OCI-M2 (cell line): ENCODE measurements around the gene EIF3D.

Experiments
- DNase-seq: peaks from one replicate; lab custom pipeline; 2025; ENCODE audit not compliant: unreplicated experiment; lab: John Stamatoyannopoulos, UW

EIF3D gene

GRCh38 chr22:36466258-36466657 is 62.7 kb downstream of the EIF3D start:
- no peak for DNase-seq

DNA sequence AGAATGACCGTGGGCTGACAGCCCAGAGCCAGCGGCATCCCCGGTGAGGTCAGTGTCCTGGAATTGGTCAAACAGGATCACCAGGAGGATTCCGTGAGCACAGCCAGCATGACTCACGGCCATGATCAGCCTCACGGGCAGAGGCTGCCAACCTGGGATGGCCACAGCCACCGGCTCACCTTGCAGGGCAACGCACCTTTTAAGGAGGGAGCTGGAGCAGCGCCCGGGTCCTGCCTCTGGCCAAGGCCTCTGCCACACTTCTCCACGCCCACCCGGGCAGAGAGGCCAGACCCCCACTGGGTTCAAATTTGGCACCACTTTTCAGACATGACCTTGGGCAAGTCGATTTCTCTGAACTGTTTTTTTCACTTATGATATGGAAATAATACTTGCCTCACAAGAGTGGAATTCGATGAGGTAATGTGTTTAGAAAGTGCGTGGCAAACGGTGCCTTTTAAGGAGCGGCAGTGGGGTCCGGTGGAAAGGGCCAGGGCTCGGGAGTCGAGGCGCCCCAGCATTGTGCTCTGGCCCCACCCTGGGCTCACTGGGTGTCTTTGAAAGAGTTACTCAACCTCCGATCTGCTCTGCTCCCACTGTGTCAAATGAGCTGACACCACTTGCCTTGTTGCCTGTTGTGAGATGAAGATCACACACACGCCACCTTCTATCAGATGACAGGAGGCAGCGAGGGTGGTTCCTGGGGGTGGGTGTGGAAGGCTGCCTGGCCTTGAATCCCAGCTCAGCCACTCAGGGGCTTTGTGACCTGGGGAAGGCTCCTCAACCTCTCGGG is 63.5 kb downstream of the EIF3D start:
- DNase-seq: no peak

DNA sequence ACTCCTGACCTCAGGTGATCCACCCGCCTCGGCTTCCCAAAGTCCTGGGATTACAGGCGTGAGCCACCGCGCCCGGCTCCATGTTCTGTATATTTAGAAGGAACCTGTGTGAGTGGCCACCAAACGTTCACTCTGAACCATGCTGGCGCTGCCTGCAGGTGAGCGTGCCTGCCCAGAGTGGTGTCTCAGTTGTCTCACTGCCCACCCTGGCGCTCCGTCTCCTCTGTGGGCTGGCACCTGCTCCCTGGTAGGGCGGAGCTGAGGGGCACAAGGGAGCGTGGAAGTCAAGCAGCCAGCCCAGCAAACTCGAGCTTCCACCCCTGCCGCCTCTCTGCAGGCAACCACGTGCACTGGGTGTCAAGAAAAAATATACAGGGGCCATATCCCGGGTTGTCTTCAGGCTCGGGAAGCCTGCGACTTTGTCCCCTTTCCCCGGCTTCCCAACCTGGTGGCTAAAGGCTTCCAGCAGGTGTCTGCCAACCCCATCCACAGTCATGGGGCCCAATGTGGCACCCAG is 64.2 kb downstream of the EIF3D start:
- DNase-seq: no peak

- no peak for DNase-seq
These were observed 65.2 kb downstream of the EIF3D start for GRCh38 chr22:36463783-36464184.

- DNase-seq: no peak
These were observed 67.0 kb downstream of the EIF3D start for GRCh38 chr22:36461665-36462649.
